Fibroblast of lung (primary cell): ENCODE data around the gene IFT122. TPM values are rescaled to one million over a fixed set of nuclear protein-coding genes. Genes with fewer than 3 reads are reported as not detected.

Experiments used
- DNase-seq, 2 donors: peaks; one replicate each; pipeline versions ENCODE4 v3.0.0 to v3.0.0-alpha.2; 2010; ENCODE audit warnings: low read depth in 2 of 2
- H2AFZ ChIP-seq: 2 replicates; pipeline ENCODE4 v1.5.1; 2012; ENCODE audit warnings: low read length, control low read depth, inconsistent platforms
- H3K27ac ChIP-seq: 2 replicates; pipeline ENCODE4 v1.5.1; 2011; ENCODE audit warnings: low read length, control low read depth; ENCODE audit not compliant: insufficient read depth
- H3K27me3 ChIP-seq: 2 replicates; pipeline ENCODE4 v1.5.1; 2011; ENCODE audit warnings: mild to moderate bottlenecking, low read length; ENCODE audit not compliant: control insufficient read depth, insufficient read depth
- H3K36me3 ChIP-seq: 2 replicates; pipeline ENCODE4 v1.5.1; 2011; ENCODE audit warnings: low read length; ENCODE audit not compliant: control insufficient read depth, insufficient read depth
- H3K4me1 ChIP-seq: 2 replicates; pipeline ENCODE4 v1.5.1; 2011; ENCODE audit warnings: low read length; ENCODE audit not compliant: control insufficient read depth, insufficient read depth; ENCODE audit errors: extremely low read depth
- H3K4me2 ChIP-seq: 2 replicates; pipeline ENCODE4 v1.5.1; 2011; ENCODE audit warnings: low read length, control low read depth; ENCODE audit not compliant: insufficient read depth; ENCODE audit errors: extremely low read depth
- H3K4me3 ChIP-seq, 4 experiments: fragments of 200-600 bp in 1 of 4; sonication (generic) in 1 of 4; replicated peaks in 1 of 4; 2 replicates each; pipeline ENCODE4 v1.5.1; 2011 to 2016; ENCODE audit warnings: low read length in 4 of 4, low read depth in 3 of 4, mild to moderate bottlenecking in 3 of 4, control low read depth in 2 of 4, inconsistent platforms in 1 of 4, mixed read lengths in 1 of 4; ENCODE audit not compliant: insufficient read depth in 1 of 4; ENCODE audit errors: control extremely low read depth in 1 of 4
- H3K79me2 ChIP-seq: 2 replicates; pipeline ENCODE4 v1.5.1; 2012; ENCODE audit warnings: mild to moderate bottlenecking, low read length, inconsistent platforms; ENCODE audit not compliant: control insufficient read depth, insufficient read depth
- H3K9ac ChIP-seq: 2 replicates; pipeline ENCODE4 v1.5.1; 2011; ENCODE audit warnings: mild to moderate bottlenecking, low read length, control low read depth; ENCODE audit not compliant: insufficient read depth
- H3K9me3 ChIP-seq: 2 replicates; pipeline ENCODE4 v1.5.1; 2012; ENCODE audit warnings: low read depth, low read length; ENCODE audit not compliant: control insufficient read depth, insufficient read depth
- H4K20me1 ChIP-seq: 2 replicates; pipeline ENCODE4 v1.5.1; 2011; ENCODE audit warnings: low read length; ENCODE audit not compliant: control insufficient read depth, insufficient read depth; ENCODE audit errors: extremely low read depth
- EZH2 ChIP-seq: IDR thresholded peaks from 2 replicates; pipeline ENCODE4 v1.5.1; 2012; ENCODE audit warnings: low read length, control low read depth, mild to moderate bottlenecking; ENCODE audit errors: missing control alignments
- polyA plus RNA-seq, 2 donors: library from polyadenylated mRNA; depleted of rRNA in 1 of 2; stranded (reverse) in 1 of 2; unstranded in 1 of 2; fragments of >200 nt; gene quantifications; 2 replicates each; pipeline ENCODE4 v1.2.1, GENCODE V29; 2011 to 2012; ENCODE audit warnings: missing spikeins in 1 of 2
- total RNA-seq: library from RNA; depleted of rRNA; stranded (reverse); fragments of >200 nt; gene quantifications from 2 replicates; pipeline ENCODE4 v1.2.1, GENCODE V29; 2014
- TF ChIP-seq, protein P1 (sequence below), 2 donors: IDR thresholded peaks in 1 of 2; conservative IDR thresholded peaks in 1 of 2; 1 replicate in 1 of 2; 2 replicates in 1 of 2; pipeline ENCODE4 v1.5.1; 2011 to 2012; ENCODE audit warnings: low read length in 2 of 2, control low read depth in 1 of 2, inconsistent platforms in 1 of 2, low read depth in 1 of 2, mild to moderate bottlenecking in 1 of 2

The IFT122 gene
- total and polyA plus RNA-seq, 2 donors (not counting 1 experiment from before 2014, with no cell fraction given): 13.2 to 27.2 TPM

DNA sequence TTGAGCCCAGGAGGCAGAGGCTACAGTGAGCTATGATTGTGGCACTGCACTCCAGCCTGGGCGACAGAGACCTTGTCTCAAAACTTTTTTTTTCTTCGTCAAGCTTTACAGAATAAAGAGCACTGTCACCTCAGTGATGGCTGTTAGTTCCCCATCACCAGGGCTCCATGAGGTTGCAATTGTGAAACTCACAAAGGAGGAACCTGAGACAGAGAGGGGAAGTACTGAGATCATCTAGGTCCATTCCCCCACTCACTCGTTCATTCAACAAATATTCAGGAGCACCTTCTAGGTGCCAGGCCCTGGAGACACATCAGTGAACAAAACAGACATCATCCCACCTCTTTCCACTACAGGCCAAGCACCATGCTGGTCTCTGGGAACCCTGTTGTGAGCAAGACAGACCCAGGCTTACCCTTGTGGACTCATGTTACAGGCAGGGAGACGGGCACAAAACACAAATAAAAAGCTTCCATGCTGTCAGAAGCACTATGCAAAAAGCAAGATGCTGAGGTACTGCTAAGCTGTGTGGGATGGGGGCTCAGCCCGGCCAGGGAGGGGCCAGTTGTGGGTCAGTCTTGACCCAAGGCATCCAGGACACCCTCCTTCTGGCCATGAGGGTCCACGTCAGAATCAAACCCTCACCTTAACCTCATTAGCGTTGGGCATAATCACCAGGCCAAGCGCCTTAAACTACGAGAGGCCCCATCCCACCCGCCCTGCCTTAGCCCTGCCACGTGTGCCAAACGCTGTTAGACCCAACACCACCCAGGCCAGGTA is 86.3 kb downstream of the IFT122 start:
- Histone ChIP-seq H2AFZ (no peak overlapping the region), H3K4me3 (no peak overlapping the region), H3K79me2 (no peaks in the 10 kb centered on the region), H4K20me1 (no peaks in the 10 kb centered on the region), H3K36me3 (no peaks in the 10 kb centered on the region), H3K9ac (no peak overlapping the region), H3K27ac (no peak overlapping the region), H3K27me3 (no peaks in the 10 kb centered on the region), H3K4me1 (peaks cover 3% of the 10 kb centered on the region), H3K9me3 (no peaks in the 10 kb centered on the region), H3K4me2 (no peak overlapping the region)
- no peak for DNase-seq
- TF ChIP-seq EZH2: no peak
- TF ChIP-seq, protein P1, sequence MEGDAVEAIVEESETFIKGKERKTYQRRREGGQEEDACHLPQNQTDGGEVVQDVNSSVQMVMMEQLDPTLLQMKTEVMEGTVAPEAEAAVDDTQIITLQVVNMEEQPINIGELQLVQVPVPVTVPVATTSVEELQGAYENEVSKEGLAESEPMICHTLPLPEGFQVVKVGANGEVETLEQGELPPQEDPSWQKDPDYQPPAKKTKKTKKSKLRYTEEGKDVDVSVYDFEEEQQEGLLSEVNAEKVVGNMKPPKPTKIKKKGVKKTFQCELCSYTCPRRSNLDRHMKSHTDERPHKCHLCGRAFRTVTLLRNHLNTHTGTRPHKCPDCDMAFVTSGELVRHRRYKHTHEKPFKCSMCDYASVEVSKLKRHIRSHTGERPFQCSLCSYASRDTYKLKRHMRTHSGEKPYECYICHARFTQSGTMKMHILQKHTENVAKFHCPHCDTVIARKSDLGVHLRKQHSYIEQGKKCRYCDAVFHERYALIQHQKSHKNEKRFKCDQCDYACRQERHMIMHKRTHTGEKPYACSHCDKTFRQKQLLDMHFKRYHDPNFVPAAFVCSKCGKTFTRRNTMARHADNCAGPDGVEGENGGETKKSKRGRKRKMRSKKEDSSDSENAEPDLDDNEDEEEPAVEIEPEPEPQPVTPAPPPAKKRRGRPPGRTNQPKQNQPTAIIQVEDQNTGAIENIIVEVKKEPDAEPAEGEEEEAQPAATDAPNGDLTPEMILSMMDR (conservative IDR thresholded peaks at IDR 0.05 in 1 of 2, IDR thresholded peaks at IDR 0.05 in 1 of 2; ENCODE audit: low read depth in 1 of 2, low read length in 2 of 2): no peak

DNA sequence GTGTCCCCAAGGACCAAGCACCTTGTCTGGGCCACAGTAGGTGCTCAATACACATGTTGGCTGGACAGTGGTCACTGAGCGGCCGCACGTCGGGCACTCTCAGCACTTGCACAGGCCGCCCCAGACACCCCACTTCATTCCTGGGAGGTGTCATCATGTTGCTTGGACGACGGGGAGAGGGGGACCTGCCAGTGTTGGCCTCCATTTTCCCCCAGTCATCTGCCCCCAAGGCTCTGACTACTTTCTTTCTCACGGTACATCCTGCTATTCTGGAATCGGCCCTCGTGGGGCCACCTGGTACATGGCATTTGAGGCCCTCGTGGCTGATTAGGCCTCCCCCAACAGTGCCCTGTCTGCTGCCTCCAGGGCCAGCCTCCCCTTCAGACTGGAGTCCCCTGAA is 87.2 kb downstream of the IFT122 start:
- peaks cover 3% of the 10 kb centered on the region for H3K4me1 ChIP-seq
- H3K27ac ChIP-seq: no peak overlapping the region
- H3K9ac ChIP-seq: no peak overlapping the region
- no peaks in the 10 kb centered on the region for H3K36me3 ChIP-seq
- no peak for DNase-seq
- H3K4me2 ChIP-seq: no peak overlapping the region
- H3K4me3 ChIP-seq: no peak overlapping the region
- H2AFZ ChIP-seq: no peak overlapping the region
- no peaks in the 10 kb centered on the region for H3K79me2 ChIP-seq
- no peaks in the 10 kb centered on the region for H3K9me3 ChIP-seq
- no peaks in the 10 kb centered on the region for H4K20me1 ChIP-seq
- no peak for TF ChIP-seq EZH2
- TF ChIP-seq, protein P1 (conservative IDR thresholded peaks at IDR 0.05 in 1 of 2, IDR thresholded peaks at IDR 0.05 in 1 of 2; ENCODE audit: low read depth in 1 of 2, low read length in 2 of 2): no peak
- no peaks in the 10 kb centered on the region for H3K27me3 ChIP-seq

DNA sequence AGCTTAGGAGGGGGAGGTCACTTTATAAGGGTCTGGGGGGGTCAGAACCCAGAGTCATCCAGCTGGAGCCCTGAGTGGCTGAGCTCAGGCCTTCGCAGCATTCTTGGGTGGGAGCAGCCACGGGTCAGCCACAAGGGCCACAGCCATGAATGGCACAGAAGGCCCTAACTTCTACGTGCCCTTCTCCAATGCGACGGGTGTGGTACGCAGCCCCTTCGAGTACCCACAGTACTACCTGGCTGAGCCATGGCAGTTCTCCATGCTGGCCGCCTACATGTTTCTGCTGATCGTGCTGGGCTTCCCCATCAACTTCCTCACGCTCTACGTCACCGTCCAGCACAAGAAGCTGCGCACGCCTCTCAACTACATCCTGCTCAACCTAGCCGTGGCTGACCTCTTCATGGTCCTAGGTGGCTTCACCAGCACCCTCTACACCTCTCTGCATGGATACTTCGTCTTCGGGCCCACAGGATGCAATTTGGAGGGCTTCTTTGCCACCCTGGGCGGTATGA is 88.6 kb downstream of the IFT122 start, which contains the start of gene RHO:
Gene RHO (plus strand): TSS at position 51 of the 512 bp plus-strand sequence. CDS start 95 bp downstream, at position 146.
- DNase-seq: no peak
- Histone ChIP-seq H3K27me3 (no peaks in the 10 kb centered on the region), H3K36me3 (no peaks in the 10 kb centered on the region), H3K4me3 (no peak within 1 kb of the TSS), H3K27ac (no peak within 1 kb of the TSS), H2AFZ (no peak within 1 kb of the TSS), H3K4me1 (peaks cover 3% of the 10 kb centered on the region), H3K4me2 (no peak within 1 kb of the TSS), H3K9me3 (no peaks in the 10 kb centered on the region), H3K9ac (no peak within 1 kb of the TSS), H3K79me2 (no peaks in the 10 kb centered on the region), H4K20me1 (no peaks in the 10 kb centered on the region)
- no peak for TF ChIP-seq EZH2
- TF ChIP-seq, protein P1 (conservative IDR thresholded peaks at IDR 0.05 in 1 of 2, IDR thresholded peaks at IDR 0.05 in 1 of 2; ENCODE audit: low read depth in 1 of 2, low read length in 2 of 2): no peak
